ENCODE measurements around the gene CHMP5.

DNA sequence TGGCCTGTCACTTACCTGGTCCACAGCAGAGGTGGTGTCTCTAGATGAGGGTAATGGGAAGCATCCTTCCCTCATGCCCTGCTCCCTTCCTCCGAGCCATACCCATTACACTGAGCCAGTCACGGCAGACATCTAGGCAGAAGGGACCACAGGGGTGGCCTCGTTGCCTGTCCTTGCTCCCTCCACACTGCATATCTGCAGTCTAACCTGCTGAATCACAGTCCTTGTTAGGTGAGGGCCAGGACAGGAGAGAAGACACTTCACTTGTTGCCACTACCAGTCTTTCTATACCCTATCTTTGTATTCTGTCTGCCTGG is 43.3 kb upstream of the CHMP5 start:
- TF ChIP-seq ZFP3 (CRISPR knock-in tag; IDR thresholded peaks at IDR 0.05): no peak
- TF ChIP-seq ESRRG (CRISPR knock-in tag; IDR thresholded peaks at IDR 0.05): no peak
- no peak for TF ChIP-seq CSDC2 (CRISPR knock-in tag; IDR thresholded peaks at IDR 0.05)
- no peak for TF ChIP-seq ARNTL (CRISPR knock-in tag; IDR thresholded peaks at IDR 0.05; ENCODE audit: borderline replicate concordance, low read depth)
- TF ChIP-seq, protein P1, sequence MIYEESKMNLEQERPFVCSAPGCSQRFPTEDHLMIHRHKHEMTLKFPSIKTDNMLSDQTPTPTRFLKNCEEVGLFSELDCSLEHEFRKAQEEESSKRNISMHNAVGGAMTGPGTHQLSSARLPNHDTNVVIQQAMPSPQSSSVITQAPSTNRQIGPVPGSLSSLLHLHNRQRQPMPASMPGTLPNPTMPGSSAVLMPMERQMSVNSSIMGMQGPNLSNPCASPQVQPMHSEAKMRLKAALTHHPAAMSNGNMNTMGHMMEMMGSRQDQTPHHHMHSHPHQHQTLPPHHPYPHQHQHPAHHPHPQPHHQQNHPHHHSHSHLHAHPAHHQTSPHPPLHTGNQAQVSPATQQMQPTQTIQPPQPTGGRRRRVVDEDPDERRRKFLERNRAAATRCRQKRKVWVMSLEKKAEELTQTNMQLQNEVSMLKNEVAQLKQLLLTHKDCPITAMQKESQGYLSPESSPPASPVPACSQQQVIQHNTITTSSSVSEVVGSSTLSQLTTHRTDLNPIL (CRISPR knock-in tag; IDR thresholded peaks at IDR 0.05; ENCODE audit: low read depth): no peak
- TF ChIP-seq PPARA (CRISPR knock-in tag; IDR thresholded peaks at IDR 0.05; ENCODE audit: borderline replicate concordance): no peak
- TF ChIP-seq RARB (CRISPR knock-in tag; IDR thresholded peaks at IDR 0.05): no peak
